ENCODE results near the gene TPK1. TPM values are rescaled to one million over a fixed set of nuclear protein-coding genes. Genes with fewer than 3 reads are reported as not detected.
A peak's percentile ranks its signal among the peaks of the same experiment; 100 is the strongest.

TPK1 gene
- total and polyA plus RNA-seq, 2 donors: 5.7 to 10.7 TPM

GRCh38 chr7:144415858-144416257 is 420.0 kb downstream of the TPK1 start:
- Histone ChIP-seq H3K36me3 (ENCODE audit: insufficient read depth) (no peaks in the 10 kb centered on the region), H3K27ac (ENCODE audit: low read depth) (no peak overlapping the region), H3K4me1 (ENCODE audit: insufficient read depth) (no peaks in the 10 kb centered on the region), H3K4me3 (ENCODE audit: low read depth, low read length) (no peak overlapping the region)
- no peak for DNase-seq (ENCODE audit: extremely low spot score)

GRCh38 chr7:144414815-144415214 is 421.0 kb downstream of the TPK1 start:
- H3K4me1 ChIP-seq (ENCODE audit: insufficient read depth): no peaks in the 10 kb centered on the region
- no peak for DNase-seq (ENCODE audit: extremely low spot score)
- H3K4me3 ChIP-seq (ENCODE audit: low read depth, low read length): no peak overlapping the region
- H3K27ac ChIP-seq (ENCODE audit: low read depth): no peak overlapping the region
- 84% methylated on average over 3 of the region's 3 CpGs for whole genome bisulfite sequencing
- no peaks in the 10 kb centered on the region for H3K36me3 ChIP-seq (ENCODE audit: insufficient read depth)

- H3K27ac ChIP-seq (ENCODE audit: low read depth): no peak overlapping the region
- H3K4me3 ChIP-seq (ENCODE audit: low read depth, low read length): no peak overlapping the region
- no peak for DNase-seq (ENCODE audit: extremely low spot score)
- no peaks in the 10 kb centered on the region for H3K4me1 ChIP-seq (ENCODE audit: insufficient read depth)
- no peaks in the 10 kb centered on the region for H3K36me3 ChIP-seq (ENCODE audit: insufficient read depth)
- 22% methylated on average over 4 of the region's 4 CpGs for WGBS
These were observed 425.4 kb downstream of the TPK1 start for GRCh38 chr7:144410441-144410840.

GRCh38 chr7:144408121-144408520 is 427.7 kb downstream of the TPK1 start:
- DNase-seq (ENCODE audit: extremely low spot score): no peak
- 43% methylated on average over 3 of the region's 3 CpGs for WGBS
- H3K27ac ChIP-seq (ENCODE audit: low read depth): peak overlapping the region; percentile 65
- H3K36me3 ChIP-seq (ENCODE audit: insufficient read depth): no peaks in the 10 kb centered on the region
- no peaks in the 10 kb centered on the region for H3K4me1 ChIP-seq (ENCODE audit: insufficient read depth)
- H3K4me3 ChIP-seq (ENCODE audit: low read depth, low read length): no peak overlapping the region

GRCh38 chr7:144407266-144407931 is 428.5 kb downstream of the TPK1 start:
- no peak for DNase-seq (ENCODE audit: extremely low spot score)
- Histone ChIP-seq H3K4me3 (ENCODE audit: low read depth, low read length) (no peak overlapping the region), H3K4me1 (ENCODE audit: insufficient read depth) (no peaks in the 10 kb centered on the region), H3K27ac (ENCODE audit: low read depth) (no peak overlapping the region), H3K36me3 (ENCODE audit: insufficient read depth) (no peaks in the 10 kb centered on the region)
- WGBS: 48% methylated on average over 12 of the region's 12 CpGs

- Histone ChIP-seq H3K36me3 (ENCODE audit: insufficient read depth) (no peaks in the 10 kb centered on the region), H3K4me1 (ENCODE audit: insufficient read depth) (no peaks in the 10 kb centered on the region), H3K27ac (ENCODE audit: low read depth) (no peak overlapping the region), H3K4me3 (ENCODE audit: low read depth, low read length) (no peak overlapping the region)
- DNase-seq (ENCODE audit: extremely low spot score): no peak
- 58% methylated on average over 4 of the region's 4 CpGs for WGBS
These were observed 430.9 kb downstream of the TPK1 start for GRCh38 chr7:144404946-144405345.

- no peaks in the 10 kb centered on the region for H3K36me3 ChIP-seq (ENCODE audit: insufficient read depth)
- no peak within 1 kb of the TSS for H3K27ac ChIP-seq (ENCODE audit: low read depth)
- H3K4me3 ChIP-seq (ENCODE audit: low read depth, low read length): no peak within 1 kb of the TSS
- no peaks in the 10 kb centered on the region for H3K4me1 ChIP-seq (ENCODE audit: insufficient read depth)
- DNase-seq (ENCODE audit: extremely low spot score): no peak
- WGBS: 95% methylated on average over 39 of the region's 39 CpGs
These were observed 432.2 kb downstream of the TPK1 start, which contains the start of gene NOBOX for GRCh38 chr7:144403649-144404061. Gene NOBOX (minus strand): TSS chr7:144403693.

- WGBS: 98% methylated on average over 11 of the region's 11 CpGs
- H3K4me1 ChIP-seq (ENCODE audit: insufficient read depth): no peaks in the 10 kb centered on the region
- no peaks in the 10 kb centered on the region for H3K36me3 ChIP-seq (ENCODE audit: insufficient read depth)
- DNase-seq (ENCODE audit: extremely low spot score): no peak
- no peak overlapping the region for H3K27ac ChIP-seq (ENCODE audit: low read depth)
- no peak overlapping the region for H3K4me3 ChIP-seq (ENCODE audit: low read depth, low read length)
These were observed 432.8 kb downstream of the TPK1 start for GRCh38 chr7:144403102-144403501.

Small RNA genes within 50 kb of the gene (small RNA-seq; reads per million reads assigned to genes)
- not detected for gene RNU6ATAC40P

All from urinary bladder (tissue), 4 donors.